Hepatocyte (in vitro differentiated cells): ENCODE data around the gene CACNA2D4.

Source experiments
- EZH2 ChIP-seq: fragments of 200-600 bp; sonication (generic); IDR thresholded peaks from 2 replicates; pipeline ENCODE4 v1.6.1; 2016; ENCODE audit warnings: antibody characterized with exemption, mild to moderate bottlenecking, borderline replicate concordance
- EZH2phosphoT487 ChIP-seq: fragments of 200-600 bp; sonication (generic); IDR thresholded peaks from one replicate; pipeline ENCODE4 v1.6.1; 2018; ENCODE audit warnings: antibody characterized with exemption, mild to moderate bottlenecking, low read depth, moderate library complexity; ENCODE audit not compliant: unreplicated experiment, severe bottlenecking
- TF ChIP-seq, protein P1 (sequence below): fragments of 200-600 bp; sonication (generic); IDR thresholded peaks from 2 replicates; pipeline ENCODE4 v1.5.1; 2016; ENCODE audit warnings: antibody characterized with exemption, mild to moderate bottlenecking; ENCODE audit not compliant: poor library complexity

DNA sequence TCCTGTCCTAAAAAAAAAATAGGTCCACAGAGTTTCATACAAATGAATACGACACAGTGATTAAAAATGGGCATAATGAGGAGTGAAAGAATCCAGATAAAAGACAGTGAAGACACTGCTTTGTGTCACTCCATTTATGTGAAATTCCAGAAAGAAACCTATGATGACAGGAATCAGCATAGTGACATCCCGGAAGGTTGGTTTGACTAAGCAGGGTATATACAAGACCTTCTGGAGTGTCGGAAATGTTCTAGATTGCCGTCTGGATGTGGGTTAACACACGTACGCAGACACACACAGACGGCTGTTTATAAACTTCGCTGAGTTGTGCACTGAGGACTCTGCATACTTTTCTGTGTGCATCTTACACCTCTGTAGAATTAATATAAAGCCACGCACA, 13.2 kb upstream of the CACNA2D4 start:
- TF ChIP-seq, protein P1, sequence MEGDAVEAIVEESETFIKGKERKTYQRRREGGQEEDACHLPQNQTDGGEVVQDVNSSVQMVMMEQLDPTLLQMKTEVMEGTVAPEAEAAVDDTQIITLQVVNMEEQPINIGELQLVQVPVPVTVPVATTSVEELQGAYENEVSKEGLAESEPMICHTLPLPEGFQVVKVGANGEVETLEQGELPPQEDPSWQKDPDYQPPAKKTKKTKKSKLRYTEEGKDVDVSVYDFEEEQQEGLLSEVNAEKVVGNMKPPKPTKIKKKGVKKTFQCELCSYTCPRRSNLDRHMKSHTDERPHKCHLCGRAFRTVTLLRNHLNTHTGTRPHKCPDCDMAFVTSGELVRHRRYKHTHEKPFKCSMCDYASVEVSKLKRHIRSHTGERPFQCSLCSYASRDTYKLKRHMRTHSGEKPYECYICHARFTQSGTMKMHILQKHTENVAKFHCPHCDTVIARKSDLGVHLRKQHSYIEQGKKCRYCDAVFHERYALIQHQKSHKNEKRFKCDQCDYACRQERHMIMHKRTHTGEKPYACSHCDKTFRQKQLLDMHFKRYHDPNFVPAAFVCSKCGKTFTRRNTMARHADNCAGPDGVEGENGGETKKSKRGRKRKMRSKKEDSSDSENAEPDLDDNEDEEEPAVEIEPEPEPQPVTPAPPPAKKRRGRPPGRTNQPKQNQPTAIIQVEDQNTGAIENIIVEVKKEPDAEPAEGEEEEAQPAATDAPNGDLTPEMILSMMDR: no peak
- TF ChIP-seq EZH2phosphoT487 (no peak), EZH2 (no peak)
